HG03469 (cell line): Measurements from ENCODE around the gene TBX15.

Experiments
- ATAC-seq: cut with Tn5 transposase; IDR thresholded peaks from one replicate; pipeline ENCODE4 v1.9.1; 2021; ENCODE audit warnings: mild to moderate bottlenecking, moderate library complexity, moderate number of reproducible peaks; ENCODE audit not compliant: unreplicated experiment

TBX15 gene

DNA sequence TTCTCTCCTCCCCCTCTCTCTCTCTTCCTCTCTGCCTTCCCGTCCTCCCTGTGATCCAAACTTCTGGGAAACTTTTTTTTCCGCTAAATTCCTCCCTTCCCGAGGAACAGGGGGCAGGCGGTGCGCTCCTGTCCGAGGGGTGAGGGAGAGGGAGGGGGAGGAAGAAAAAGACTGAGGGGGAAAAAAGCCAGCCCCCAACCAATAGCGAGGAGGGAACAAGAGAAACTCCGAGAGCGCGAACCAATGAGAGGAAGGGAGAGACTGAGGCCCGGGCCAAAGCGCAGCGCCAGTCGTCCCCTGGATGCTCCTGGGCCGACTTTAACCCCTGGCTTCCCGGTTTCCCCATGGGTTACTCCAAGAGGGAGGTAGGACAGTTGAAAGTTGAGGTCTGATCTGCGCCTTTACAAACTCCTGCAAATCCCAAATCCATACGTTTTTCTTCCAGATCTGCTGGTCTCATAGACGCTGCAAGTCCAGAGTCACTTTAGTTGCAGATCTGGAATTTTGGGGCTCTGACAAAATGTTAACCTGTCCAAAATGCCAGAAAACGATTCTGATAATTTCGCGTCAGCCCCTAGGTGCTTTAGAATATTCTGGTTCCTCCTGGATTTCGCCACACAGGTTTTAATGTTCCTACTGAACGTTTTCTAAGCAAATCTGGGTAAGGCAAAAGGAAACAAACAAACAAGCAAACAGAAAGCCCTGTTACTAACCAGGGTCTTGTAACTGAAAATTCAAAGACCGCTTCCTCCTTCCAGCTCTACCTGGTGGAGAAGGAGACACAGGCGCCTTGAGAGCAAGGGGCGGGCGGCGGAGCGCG lies at the start of gene TBX15:
TSS of gene TBX15 (minus strand) at position 158 of the 820 bp plus-strand sequence. CDS start 548 bp downstream, outside the sequence.
- no peak for ATAC-seq

GRCh38 chr1:119034359-119034758 lies 46.2 kb upstream of the TBX15 start:
- no peak for ATAC-seq

- no peak for ATAC-seq
These were observed 44.8 kb upstream of the TBX15 start for GRCh38 chr1:119032986-119033385.

DNA sequence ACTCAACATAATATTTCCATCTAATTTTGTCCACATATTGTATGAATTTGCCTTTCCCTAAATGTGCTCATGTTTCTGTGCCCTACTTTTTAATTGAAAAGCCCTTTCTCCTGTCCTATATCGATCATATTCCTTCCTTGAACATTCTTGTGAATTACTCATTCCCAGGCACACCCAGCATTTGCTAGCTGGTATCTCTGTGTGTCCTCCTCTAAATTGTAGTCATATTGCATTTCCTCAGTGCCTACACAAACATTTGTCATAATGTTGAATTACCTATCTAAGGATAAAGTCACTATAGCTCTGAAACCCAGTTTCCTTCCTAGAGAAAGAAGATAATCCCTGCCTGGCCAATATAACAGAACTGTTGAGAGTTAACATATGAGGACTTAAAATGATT lies 39.6 kb upstream of the TBX15 start:
- ATAC-seq = no peak

GRCh38 chr1:119026956-119027355 lies 38.8 kb upstream of the TBX15 start:
- ATAC-seq = no peak

DNA sequence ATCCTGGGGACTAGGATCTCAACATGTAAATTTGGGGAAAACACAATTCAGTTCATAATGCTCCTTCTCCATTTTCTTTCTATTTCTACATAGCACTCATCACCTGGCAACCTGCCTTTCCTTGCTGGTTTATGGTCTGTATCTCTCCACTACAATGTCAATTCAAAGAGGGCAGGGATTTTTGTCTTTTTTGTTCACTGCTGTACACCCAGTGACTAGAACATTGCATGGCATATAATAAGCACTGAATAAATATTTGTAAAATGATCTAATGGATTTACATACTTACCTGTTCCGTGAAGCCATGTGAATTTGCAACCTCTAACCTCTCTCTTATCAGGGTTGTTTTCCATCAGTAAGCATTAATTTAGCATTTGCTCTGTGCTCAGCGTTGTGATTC lies 27.4 kb upstream of the TBX15 start:
- ATAC-seq = no peak

GRCh38 chr1:119012383-119012782 lies 24.2 kb upstream of the TBX15 start:
- ATAC-seq = no peak

GRCh38 chr1:119011706-119012105 lies 23.6 kb upstream of the TBX15 start:
- no peak for ATAC-seq

- no peak for ATAC-seq
These were observed 23.0 kb upstream of the TBX15 start for GRCh38 chr1:119011116-119011515.

DNA sequence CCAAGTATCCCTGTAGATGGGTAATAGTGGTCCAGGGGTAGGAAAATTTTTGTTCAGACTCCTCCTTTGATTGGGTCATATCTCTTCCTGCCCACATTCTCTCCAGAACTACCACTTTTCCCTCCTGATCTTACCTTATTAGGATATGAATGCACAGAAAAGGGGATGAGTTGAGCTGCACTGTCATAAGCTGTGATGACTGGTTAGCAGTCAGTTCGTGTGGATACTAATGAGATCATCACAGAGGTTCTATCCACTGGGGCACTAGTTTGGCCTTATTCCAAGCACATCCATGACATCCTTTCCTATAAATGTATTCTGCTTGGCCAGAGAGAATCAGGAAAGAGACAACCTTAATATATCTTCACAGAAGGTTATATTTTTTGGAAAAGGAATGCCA lies 22.1 kb upstream of the TBX15 start:
- ATAC-seq = no peak

DNA sequence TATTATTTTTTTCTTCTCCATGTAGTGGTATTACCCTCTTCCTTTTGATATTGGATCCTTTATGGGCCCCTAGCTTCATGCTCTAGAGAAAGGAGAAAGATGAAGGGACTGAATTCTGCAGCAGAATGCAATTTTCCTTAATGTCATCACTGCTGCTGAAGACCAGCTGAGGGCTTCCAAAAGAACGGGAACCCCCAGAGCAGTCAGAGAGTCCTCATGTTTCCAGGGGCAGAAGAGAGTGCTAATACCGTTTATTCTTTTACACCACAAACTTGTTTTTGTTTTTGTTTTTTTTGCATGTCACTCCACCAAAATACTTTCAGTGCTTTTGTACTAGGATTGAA lies 21.1 kb upstream of the TBX15 start:
- no peak for ATAC-seq

DNA sequence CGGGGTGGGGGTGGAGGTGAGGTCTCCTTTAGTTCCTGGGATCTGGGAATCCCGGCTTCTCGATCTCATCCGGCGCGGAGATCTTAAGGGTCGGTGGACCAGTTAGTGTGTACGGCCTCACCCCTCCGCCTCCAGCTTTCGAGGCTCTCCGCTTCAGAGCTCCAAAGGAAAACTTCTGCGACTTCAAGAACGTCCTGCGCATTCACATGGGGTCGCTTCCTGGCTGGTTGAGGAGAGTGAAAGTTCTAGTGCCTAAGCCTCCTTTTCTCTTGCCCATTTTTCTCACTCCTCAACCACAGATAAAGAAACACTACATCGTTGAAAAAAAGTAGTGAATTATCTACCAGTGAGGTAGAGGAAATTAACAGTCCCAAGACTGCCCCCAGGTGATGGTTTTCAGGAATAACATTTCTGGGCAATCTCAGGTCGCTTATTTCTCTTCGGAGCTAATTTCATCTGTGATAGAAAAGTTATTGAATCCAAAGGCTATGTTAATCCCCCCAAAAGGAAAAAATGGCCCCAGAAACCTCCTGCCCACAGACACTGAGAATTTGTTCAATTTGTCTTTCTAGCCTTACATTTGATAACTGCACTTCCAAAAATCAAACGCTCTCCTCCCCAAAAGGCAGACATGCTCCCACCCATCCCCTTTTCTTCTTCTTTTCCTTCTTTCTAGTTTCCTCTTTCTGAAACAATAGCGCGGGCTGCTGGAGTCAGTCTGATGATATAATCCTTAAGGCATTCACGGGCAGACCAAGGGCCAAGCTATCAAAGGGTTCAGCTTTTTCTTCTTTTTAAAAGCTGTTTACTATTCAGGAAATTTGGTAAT lies 20.6 kb upstream of the TBX15 start:
- ATAC-seq = no peak

GRCh38 chr1:119007670-119008482 lies 19.7 kb upstream of the TBX15 start:
- ATAC-seq = no peak

- ATAC-seq = no peak
These were observed 19.2 kb upstream of the TBX15 start for GRCh38 chr1:119007339-119007669.

DNA sequence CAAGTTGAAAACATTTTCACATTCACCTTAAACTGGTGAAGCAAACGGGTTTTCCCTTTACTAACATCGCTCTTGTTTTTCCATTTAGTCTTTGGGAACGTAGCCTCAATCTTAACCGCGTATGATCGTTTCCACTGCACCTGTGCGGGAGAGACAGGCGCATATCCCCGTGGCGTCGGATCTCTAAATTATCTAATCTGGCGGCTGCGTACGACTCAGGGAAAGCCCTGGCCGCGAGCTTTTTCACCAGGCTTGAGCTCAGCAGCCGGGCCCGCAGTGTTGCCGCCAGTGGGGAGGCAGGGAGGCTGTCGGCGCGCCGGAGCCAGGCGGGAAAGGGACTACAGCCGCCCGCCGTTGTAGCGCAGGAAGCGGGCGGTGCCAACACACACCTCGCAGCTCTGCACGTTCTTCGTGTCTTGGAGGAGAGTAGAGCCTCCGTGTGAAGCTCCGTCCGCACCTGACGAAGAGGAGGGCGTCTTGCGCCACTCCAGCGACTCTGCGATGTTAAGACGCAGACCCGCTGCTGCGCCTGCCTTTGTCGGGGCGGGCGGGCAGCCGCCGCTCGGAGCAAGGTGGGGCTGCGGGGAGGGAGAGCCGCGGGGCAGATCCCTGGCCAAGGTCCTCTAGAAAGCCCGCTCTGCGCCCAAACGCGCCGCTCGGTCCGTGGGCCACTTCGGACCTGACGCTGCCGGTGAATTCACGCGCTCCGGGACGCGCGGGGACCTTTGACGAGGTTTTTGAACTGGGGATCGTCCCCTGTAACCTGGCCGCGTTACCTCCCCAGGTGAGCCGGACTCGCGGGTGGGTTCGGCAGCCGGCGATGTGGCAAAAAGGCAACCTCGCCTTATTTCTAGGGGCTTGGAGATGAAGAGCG lies 18.5 kb upstream of the TBX15 start:
- no peak for ATAC-seq

DNA sequence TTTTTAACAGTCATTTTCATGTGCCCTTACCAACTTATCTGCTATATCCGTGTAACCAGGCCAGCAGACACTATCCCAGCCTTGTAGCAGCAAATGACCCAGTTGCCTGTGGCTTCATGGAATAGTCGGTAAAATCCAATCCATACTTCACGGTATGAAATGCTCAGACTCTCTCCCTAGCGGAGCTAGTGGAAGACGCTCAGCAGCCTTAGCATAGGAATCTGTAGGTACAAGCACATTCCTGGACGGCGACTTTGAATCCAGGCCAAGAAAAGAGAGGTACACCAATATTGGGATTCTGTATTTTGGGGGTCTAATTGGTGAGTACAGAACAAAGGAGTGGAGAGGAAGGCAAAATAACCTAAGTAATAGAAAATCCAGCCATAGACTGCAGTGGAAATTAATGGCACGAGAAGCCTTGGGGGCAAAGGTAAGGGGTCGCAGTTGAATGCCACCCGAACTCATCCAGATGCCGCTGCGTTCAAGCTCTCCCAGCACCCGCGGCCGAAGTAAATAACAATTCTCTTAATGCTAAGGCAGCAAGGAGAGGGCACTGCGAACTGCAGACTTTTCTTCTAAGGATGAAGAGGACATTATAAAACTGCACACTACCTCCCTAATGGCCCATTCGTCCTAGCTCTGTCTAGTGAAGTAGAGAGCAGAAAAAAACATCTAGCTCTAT lies 17.7 kb upstream of the TBX15 start:
- ATAC-seq = no peak

DNA sequence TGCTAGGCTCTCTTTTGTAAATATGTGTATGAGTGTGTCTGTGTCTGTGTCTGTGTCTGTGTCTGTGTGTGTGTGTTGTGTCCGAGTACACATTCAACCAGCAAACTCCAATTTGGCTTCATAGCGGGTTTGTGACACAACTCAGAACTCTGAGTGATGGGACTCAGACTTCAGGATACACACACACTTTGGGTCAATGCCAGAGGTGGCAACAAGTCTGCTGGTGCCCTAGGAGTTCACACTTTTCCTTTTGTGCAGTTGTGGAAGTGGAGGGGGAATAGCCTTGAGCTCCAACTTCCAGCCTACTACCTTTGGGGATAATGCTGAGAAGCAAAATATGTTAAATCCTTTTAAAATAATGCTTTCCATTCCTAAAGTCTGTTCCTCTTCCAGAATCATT lies 16.6 kb upstream of the TBX15 start:
- no peak for ATAC-seq

DNA sequence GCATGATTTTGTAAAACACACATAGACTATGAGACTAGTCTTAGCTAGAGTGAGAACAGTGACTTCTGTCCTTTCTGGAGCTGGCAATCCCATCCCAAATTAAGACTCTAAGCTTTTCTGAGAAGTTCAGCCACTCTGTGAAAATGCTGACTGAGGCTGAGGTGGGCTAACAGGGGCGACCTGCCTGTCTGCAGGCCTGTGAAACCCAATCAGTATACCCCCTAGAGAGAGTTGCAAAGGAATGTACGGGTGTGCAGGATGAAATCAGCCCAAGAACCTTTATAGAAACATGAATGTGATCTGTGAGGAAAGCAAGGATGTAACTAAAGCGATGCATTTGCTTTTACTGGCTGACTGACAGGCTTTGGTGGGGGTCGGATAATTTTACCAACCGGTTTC lies 16.0 kb upstream of the TBX15 start:
- ATAC-seq = no peak

GRCh38 chr1:119003413-119004128 lies 15.4 kb upstream of the TBX15 start:
- ATAC-seq = no peak
